Trophoblast cell (in vitro differentiated cells and primary cell): Measurements from ENCODE around the gene FLYWCH1.
"Not testable (repeated sequence)": the region's sequence is repeated elsewhere in the genome, so short reads cannot be mapped to it uniquely, and the experiment has no call there.

Experiments
- DNase-seq, 2 donors: peaks; one replicate each; pipeline ENCODE4 v3.0.0-alpha.2; 2016
- H2AFZ ChIP-seq: 2 replicates; pipeline ENCODE4 v1.6.1; 2013; ENCODE audit warnings: low read length, moderate library complexity, mild to moderate bottlenecking; ENCODE audit not compliant: insufficient read depth, poor library complexity
- H2AK5ac ChIP-seq: 2 replicates; pipeline ENCODE4 v1.6.1; 2013; ENCODE audit warnings: mild to moderate bottlenecking, low read length
- H2BK120ac ChIP-seq: 2 replicates; pipeline ENCODE4 v1.6.1; 2013; ENCODE audit warnings: low read length, mild to moderate bottlenecking, moderate library complexity; ENCODE audit not compliant: insufficient read depth, poor library complexity
- H2BK12ac ChIP-seq: 2 replicates; pipeline ENCODE4 v1.6.1; 2013; ENCODE audit warnings: mild to moderate bottlenecking, low read length, moderate library complexity
- H2BK5ac ChIP-seq: 2 replicates; pipeline ENCODE4 v1.6.1; 2013; ENCODE audit warnings: low read length, low read depth, moderate library complexity, mild to moderate bottlenecking; ENCODE audit not compliant: poor library complexity
- H3K14ac ChIP-seq: 2 replicates; pipeline ENCODE4 v1.6.1; 2013; ENCODE audit warnings: mild to moderate bottlenecking, low read length
- H3K18ac ChIP-seq: 2 replicates; pipeline ENCODE4 v1.6.1; 2013; ENCODE audit warnings: mild to moderate bottlenecking, low read length
- H3K23ac ChIP-seq: 2 replicates; pipeline ENCODE4 v1.6.1; 2013; ENCODE audit warnings: low read length
- H3K27ac ChIP-seq: 2 replicates; pipeline ENCODE4 v1.5.1; 2013; ENCODE audit warnings: low read depth, mild to moderate bottlenecking, inconsistent platforms, low read length, moderate library complexity
- H3K27me3 ChIP-seq: 2 replicates; pipeline ENCODE4 v1.6.1; 2013; ENCODE audit warnings: inconsistent platforms, mild to moderate bottlenecking, low read length, moderate library complexity; ENCODE audit not compliant: insufficient read depth
- H3K36me3 ChIP-seq, 2 experiments: 1 replicate in 1 of 2; 2 replicates in 1 of 2; pipeline ENCODE4 v1.6.1; 2013; ENCODE audit warnings: low read length in 2 of 2, mild to moderate bottlenecking in 2 of 2, moderate library complexity in 1 of 2; ENCODE audit not compliant: insufficient read depth in 2 of 2, control insufficient read depth in 1 of 2
- H3K4ac ChIP-seq: 2 replicates; pipeline ENCODE4 v1.6.1; 2013; ENCODE audit warnings: low read depth, mild to moderate bottlenecking, low read length, moderate library complexity
- H3K4me1 ChIP-seq, 2 experiments: 1 replicate in 1 of 2; 2 replicates in 1 of 2; pipeline ENCODE4 v1.6.1; 2013; ENCODE audit warnings: low read length in 2 of 2, mild to moderate bottlenecking in 2 of 2, moderate library complexity in 1 of 2; ENCODE audit not compliant: insufficient read depth in 2 of 2, control insufficient read depth in 1 of 2
- H3K4me2 ChIP-seq: 2 replicates; pipeline ENCODE4 v1.6.1; 2013; ENCODE audit warnings: inconsistent platforms, mild to moderate bottlenecking, low read length, moderate library complexity
- H3K4me3 ChIP-seq: 2 replicates; pipeline ENCODE4 v1.5.1; 2013; ENCODE audit warnings: mild to moderate bottlenecking, low read depth, low read length, inconsistent platforms
- H3K79me1 ChIP-seq: one replicate; pipeline ENCODE4 v1.6.1; 2013; ENCODE audit warnings: low read length
- H3K79me2 ChIP-seq: 2 replicates; pipeline ENCODE4 v1.6.1; 2013; ENCODE audit warnings: low read length, mild to moderate bottlenecking; ENCODE audit not compliant: control insufficient read depth, insufficient read depth, poor library complexity
- H3K9ac ChIP-seq: 2 replicates; pipeline ENCODE4 v1.6.1; 2013; ENCODE audit warnings: mild to moderate bottlenecking, low read length
- H3K9me3 ChIP-seq: 2 replicates; pipeline ENCODE4 v1.6.1; 2013; ENCODE audit warnings: low read depth, mild to moderate bottlenecking, control low read depth, inconsistent platforms, low read length; ENCODE audit not compliant: insufficient read depth
- H4K12ac ChIP-seq: 2 replicates; pipeline ENCODE4 v1.6.1; 2013; ENCODE audit warnings: low read depth, mild to moderate bottlenecking, low read length, moderate library complexity
- H4K8ac ChIP-seq: 2 replicates; pipeline ENCODE4 v1.6.1; 2013; ENCODE audit warnings: low read depth, mild to moderate bottlenecking, low read length, moderate library complexity
- H4K91ac ChIP-seq: one replicate; pipeline ENCODE4 v1.6.1; 2013; ENCODE audit warnings: low read depth, mild to moderate bottlenecking, low read length, moderate library complexity
- WGBS: extraction: QIAGEN DNeasy Blood & Tissue Kit; methylation state at CpG from one replicate; pipeline ENCODE4 v1.1.7; 2013; ENCODE audit warnings: missing lambda C conversion rate; ENCODE audit not compliant: insufficient read length, insufficient coverage; ENCODE audit errors: extremely low coverage; 5-methylcytosine and 5-hydroxymethylcytosine counted together

Gene FLYWCH1

DNA sequence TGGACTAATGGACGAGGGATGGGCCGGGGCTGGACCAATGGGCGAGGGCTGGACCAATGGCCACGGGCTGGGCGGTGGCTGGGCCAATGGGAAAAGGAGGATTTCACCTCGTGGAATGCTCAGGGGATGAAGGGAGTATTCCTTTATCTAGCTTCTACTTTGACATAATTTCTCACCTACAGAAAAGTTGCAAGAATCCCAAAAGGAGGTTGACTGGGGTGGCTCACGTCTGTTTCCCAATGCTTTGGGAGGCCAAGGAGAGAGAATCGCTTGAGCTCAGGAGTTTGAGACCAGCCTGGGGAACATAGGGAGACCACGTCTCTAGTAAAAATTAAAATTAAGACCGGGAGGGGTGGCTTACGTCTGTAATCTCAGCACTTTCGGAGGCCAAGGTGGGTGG is 5.7 kb upstream of the FLYWCH1 start:
- Histone ChIP-seq H3K4me3 (no peak overlapping the region), H3K18ac (no peak overlapping the region), H3K9me3 (peaks cover 3% of the 10 kb centered on the region), H3K79me1 (peaks cover 7% of the 10 kb centered on the region), H3K79me2 (peaks cover 5% of the 10 kb centered on the region), H4K8ac (no peak overlapping the region), H3K4me1 (peaks cover 0 to 2% of the 10 kb centered on the region in 2 experiments), H2AK5ac (no peak overlapping the region), H2BK12ac (no peak overlapping the region), H2BK5ac (no peak overlapping the region), H3K4ac (no peak overlapping the region), H3K23ac (no peak overlapping the region), H3K4me2 (no peak overlapping the region), H2AFZ (no peak overlapping the region), H3K14ac (no peak overlapping the region), H3K27me3 (no peaks in the 10 kb centered on the region), H2BK120ac (no peak overlapping the region), H3K36me3 (no peaks in the 10 kb centered on the region), H3K27ac (no peak overlapping the region), H4K91ac (no peak overlapping the region), H3K9ac (no peak overlapping the region), H4K12ac (no peak overlapping the region)
- DNase-seq = no peak
- no CpG with 5 or more reads among the region's 12 CpGs for WGBS

DNA sequence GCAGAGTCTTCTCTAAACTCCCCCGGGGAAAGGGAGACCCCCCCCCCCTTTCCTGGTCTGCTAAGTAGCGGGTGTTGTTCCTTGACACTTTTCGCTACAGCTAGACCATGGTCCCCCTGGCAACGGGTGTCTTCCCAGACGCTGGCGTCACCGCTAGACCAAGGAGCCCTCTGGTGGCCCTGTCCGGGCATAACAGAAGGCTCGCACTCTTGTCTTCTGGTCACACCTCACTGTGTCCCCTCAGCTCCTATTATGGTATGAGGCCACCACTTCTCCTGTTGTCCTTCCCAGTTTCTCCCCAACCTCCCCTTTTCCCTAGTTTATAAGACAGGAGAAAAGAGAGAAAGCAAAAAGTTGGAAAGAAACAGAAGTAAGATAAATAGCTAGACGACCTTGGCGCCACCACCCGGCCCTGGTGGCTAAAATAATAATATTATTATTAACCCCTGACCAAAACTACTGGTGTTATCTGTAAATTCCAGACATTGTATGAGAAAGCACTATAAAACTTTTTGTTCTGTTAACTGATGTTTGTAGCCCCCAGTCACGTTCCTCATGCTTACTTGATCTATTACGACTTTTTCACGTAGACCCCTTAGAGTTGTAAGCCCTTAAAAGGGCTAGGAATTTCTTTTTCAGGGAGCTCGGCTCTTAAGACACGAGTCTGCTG is 4.5 kb upstream of the FLYWCH1 start:
- DNase-seq = peak; percentile 58 to 68
- H4K91ac ChIP-seq, H3K27me3 ChIP-seq, H2AK5ac ChIP-seq, H3K9ac ChIP-seq, H3K18ac ChIP-seq, H3K9me3 ChIP-seq, H3K27ac ChIP-seq, H3K36me3 ChIP-seq, H3K4ac ChIP-seq, H2BK120ac ChIP-seq, H3K79me2 ChIP-seq, H2BK5ac ChIP-seq, H3K23ac ChIP-seq, H4K12ac ChIP-seq, H3K4me1 ChIP-seq, H4K8ac ChIP-seq, H2BK12ac ChIP-seq, H2AFZ ChIP-seq, H3K4me2 ChIP-seq, H3K14ac ChIP-seq, H3K4me3 ChIP-seq: not testable (repeated sequence)
- WGBS = no CpG with 5 or more reads among the region's 17 CpGs
- peaks cover 12% of the 10 kb centered on the region for H3K79me1 ChIP-seq

DNA sequence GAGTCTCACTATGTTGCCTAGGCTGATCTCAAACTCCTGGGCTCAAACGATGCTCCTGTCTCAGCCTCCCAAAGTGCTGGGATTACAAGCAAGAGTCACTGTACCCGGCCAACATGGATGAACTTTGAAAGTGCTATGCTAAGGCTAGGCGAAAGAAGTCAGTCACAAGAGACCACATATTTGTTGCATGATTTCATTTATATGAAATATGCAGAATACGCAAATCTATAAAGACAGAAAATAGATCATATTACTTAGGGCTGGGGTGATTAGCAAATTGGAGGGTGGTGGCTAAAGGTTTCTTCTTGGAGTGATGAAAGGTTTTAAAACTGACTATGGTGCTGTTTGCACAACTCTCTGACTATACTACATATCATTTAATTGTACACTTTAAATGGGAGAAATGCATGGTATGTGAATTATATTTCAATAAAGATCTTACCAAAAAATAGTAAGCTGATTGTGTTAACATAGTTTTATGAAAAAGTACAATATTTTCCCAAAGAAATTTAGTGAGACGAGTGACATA is 1.2 kb upstream of the FLYWCH1 start:
- Histone ChIP-seq H3K9me3 (peaks cover 3% of the 10 kb centered on the region), H3K27me3 (peaks cover 5% of the 10 kb centered on the region), H2AFZ (no peak overlapping the region), H2BK5ac (no peak overlapping the region), H3K36me3 (peaks cover 4 to 5% of the 10 kb centered on the region in 2 experiments), H4K91ac (no peak overlapping the region), H2BK12ac (no peak overlapping the region), H3K23ac (no peak overlapping the region), H2AK5ac (no peak overlapping the region), H3K4ac (no peak overlapping the region), H3K79me1 (peaks cover 7% of the 10 kb centered on the region), H3K18ac (no peak overlapping the region), H2BK120ac (no peak overlapping the region), H3K14ac (no peak overlapping the region), H4K12ac (no peak overlapping the region), H4K8ac (no peak overlapping the region), H3K4me3 (no peak overlapping the region), H3K9ac (no peak overlapping the region), H3K4me2 (no peak overlapping the region), H3K4me1 (peaks cover 0 to 3% of the 10 kb centered on the region in 2 experiments), H3K27ac (no peak overlapping the region), H3K79me2 (peaks cover 4% of the 10 kb centered on the region)
- WGBS = no CpG with 5 or more reads among the region's 5 CpGs
- peak in 1 of 2 donors; percentile 36 for DNase-seq

DNA sequence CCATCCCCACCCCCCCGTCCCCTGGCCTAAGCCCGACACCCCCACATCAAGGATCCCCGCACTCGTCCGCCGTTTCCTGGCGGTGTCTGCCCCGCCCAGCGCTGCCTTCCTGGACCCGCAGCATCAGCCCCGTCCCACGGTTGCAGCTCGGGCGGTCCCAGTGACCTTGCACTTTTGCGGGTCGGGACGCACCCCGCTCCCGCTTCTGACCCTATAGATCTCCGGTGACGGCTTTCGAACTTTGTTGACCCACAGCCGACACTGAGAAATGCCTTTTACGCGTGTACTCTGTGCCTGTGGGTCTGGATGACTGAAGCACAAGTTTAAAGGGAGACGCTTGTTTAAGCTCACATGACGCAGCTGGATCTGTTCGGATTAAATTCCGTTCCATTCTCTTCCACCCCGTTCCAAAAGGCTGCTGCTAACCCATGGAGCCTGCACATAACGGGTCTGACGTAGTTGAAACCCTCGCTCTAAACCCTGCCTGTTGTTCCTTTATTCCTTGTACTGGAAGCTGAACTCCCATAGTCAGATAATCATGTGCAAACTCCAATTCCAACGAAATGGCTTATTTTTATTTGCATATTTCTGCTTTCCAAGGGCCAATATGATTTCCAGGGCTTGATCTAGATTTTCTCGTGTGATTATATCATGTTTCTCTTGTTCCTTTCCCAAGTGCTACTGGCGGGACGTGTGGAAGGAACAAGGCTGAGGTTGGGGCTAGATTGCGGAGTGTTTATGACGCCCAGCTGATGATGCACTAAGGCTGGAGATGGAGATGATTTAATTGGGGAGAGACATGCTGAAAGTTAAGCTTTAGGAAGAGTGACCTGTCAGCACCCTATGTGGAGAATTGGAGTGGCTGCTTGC is 834 bp downstream of the FLYWCH1 start:
- Histone ChIP-seq H3K79me1 (peaks cover 7% of the 10 kb centered on the region), H2AK5ac (no peak overlapping the region), H2AFZ (peak overlapping the region; percentile 92), H3K14ac (peak overlapping the region; percentile 28), H4K91ac (peak overlapping the region; percentile 81), H4K12ac (peak overlapping the region; percentile 47), H3K18ac (peak overlapping the region; percentile 93), H3K36me3 (peaks cover 4 to 5% of the 10 kb centered on the region in 2 experiments), H2BK5ac (no peak overlapping the region), H3K79me2 (peaks cover 4% of the 10 kb centered on the region), H2BK12ac (no peak overlapping the region), H3K4me2 (peak overlapping the region; percentile 76), H3K4me3 (peak overlapping the region; percentile 84), H2BK120ac (no peak overlapping the region), H3K4me1 (peaks cover 0 to 3% of the 10 kb centered on the region in 2 experiments), H4K8ac (peak overlapping the region; percentile 85), H3K9ac (peak overlapping the region; percentile 16), H3K27ac (no peak overlapping the region), H3K23ac (no peak overlapping the region), H3K4ac (peak overlapping the region; percentile 64), H3K9me3 (no peaks in the 10 kb centered on the region), H3K27me3 (peaks cover 5% of the 10 kb centered on the region)
- WGBS = no CpG with 5 or more reads among the region's 39 CpGs
- peak; percentile 15 to 45 for DNase-seq
